Measurements from ENCODE around the gene DHRSX.
"Not testable (repeated sequence)": the region's sequence is repeated elsewhere in the genome, so short reads cannot be mapped to it uniquely, and the experiment has no call there.

DHRSX gene

GRCh38 chrX:2391869-2392606 lies 108.7 kb downstream of the DHRSX start:
- peak; percentile 18 for TF ChIP-seq CTCF (conservative IDR thresholded peaks at IDR 0.05; ENCODE audit: low read depth, low read length)
- peak; percentile 94 for DNase-seq (ENCODE audit: low read depth)
- peak overlapping the region; percentile 22 for H3K4me3 ChIP-seq (ENCODE audit: low read depth, low read length)

GRCh38 chrX:2390754-2391153 lies 110.0 kb downstream of the DHRSX start:
- no peak for TF ChIP-seq CTCF (conservative IDR thresholded peaks at IDR 0.05; ENCODE audit: low read depth, low read length)
- no peak overlapping the region for H3K4me3 ChIP-seq (ENCODE audit: low read depth, low read length)
- DNase-seq (ENCODE audit: low read depth): no peak

- DNase-seq (ENCODE audit: low read depth); H3K4me3 ChIP-seq (ENCODE audit: low read depth, low read length): not testable (repeated sequence)
Observed at GRCh38 chrX:2389731-2390130, 111.0 kb downstream of the DHRSX start.

GRCh38 chrX:2389324-2389723 lies 111.5 kb downstream of the DHRSX start:
- no peak for TF ChIP-seq CTCF (conservative IDR thresholded peaks at IDR 0.05; ENCODE audit: low read depth, low read length)
- no peak overlapping the region for H3K4me3 ChIP-seq (ENCODE audit: low read depth, low read length)
- no peak for DNase-seq (ENCODE audit: low read depth)

- no peak overlapping the region for H3K4me3 ChIP-seq (ENCODE audit: low read depth, low read length)
- DNase-seq (ENCODE audit: low read depth): no peak
- TF ChIP-seq CTCF (conservative IDR thresholded peaks at IDR 0.05; ENCODE audit: low read depth, low read length): no peak
Observed at GRCh38 chrX:2388669-2389068, 112.1 kb downstream of the DHRSX start.

- no peak for TF ChIP-seq CTCF (conservative IDR thresholded peaks at IDR 0.05; ENCODE audit: low read depth, low read length)
- no peak overlapping the region for H3K4me3 ChIP-seq (ENCODE audit: low read depth, low read length)
- DNase-seq (ENCODE audit: low read depth): peak; percentile 46
Observed at GRCh38 chrX:2387614-2388239, 113.0 kb downstream of the DHRSX start.

GRCh38 chrX:2385224-2385623 lies 115.6 kb downstream of the DHRSX start:
- no peak for TF ChIP-seq CTCF (conservative IDR thresholded peaks at IDR 0.05; ENCODE audit: low read depth, low read length)
- DNase-seq (ENCODE audit: low read depth): peak; percentile 90
- H3K4me3 ChIP-seq (ENCODE audit: low read depth, low read length): no peak overlapping the region

Measured in choroid plexus epithelial cell (primary cell).